ENCODE data around the gene TBC1D22A. TPM values are rescaled to one million over a fixed set of nuclear protein-coding genes. Genes with fewer than 3 reads are reported as not detected.

The TBC1D22A gene
- polyA plus RNA-seq, 1 of the 3 experiments (the other 2 are of a cell fraction), result 16.5 TPM

GRCh38 chr22:47136671-47137070 is 374.2 kb downstream of the TBC1D22A start:
- H3K4me2 ChIP-seq, result no peak overlapping the region
- H4K20me1 ChIP-seq (ENCODE audit: insufficient read depth), result no peaks in the 10 kb centered on the region
- no peak overlapping the region for H3K27ac ChIP-seq (ENCODE audit: low read depth in 2 of 2, low read length in 1 of 2)
- H3K4me3 ChIP-seq (ENCODE audit: low read depth in 2 of 2, low read length in 1 of 2), result no peak overlapping the region
- no peaks in the 10 kb centered on the region for H3K27me3 ChIP-seq (ENCODE audit: insufficient read depth)
- H3K79me2 ChIP-seq (ENCODE audit: insufficient read depth), result no peaks in the 10 kb centered on the region
- ChIA-PET POLR2A (no interaction called here), CTCF (no interaction called here)
- H3K4me1 ChIP-seq (ENCODE audit: control insufficient read depth in 1 of 2, insufficient read depth in 2 of 2, low read depth in 1 of 2, low read length in 1 of 2), result peaks cover 0 to 2% of the 10 kb centered on the region in 2 experiments; a peak in 1 of 4 replicates
- H3K9ac ChIP-seq, result no peak overlapping the region
- H3K36me3 ChIP-seq (replicated peaks in 1 of 2; ENCODE audit: control insufficient read depth in 1 of 2, insufficient read depth in 2 of 2, low read length in 1 of 2), result no peaks in the 10 kb centered on the region
- no peak for DNase-seq
- 91% methylated on average over 12 of the region's 16 CpGs for WGBS (ENCODE audit: low lambda C conversion rate)
- TF ChIP-seq POLR2AphosphoS5 (IDR thresholded peaks at IDR 0.05; ENCODE audit: low read depth, low read length), result no peak
- TF ChIP-seq RXRA (IDR thresholded peaks at IDR 0.05; ENCODE audit: borderline replicate concordance, low read depth), result no peak
- TF ChIP-seq SIN3A (IDR thresholded peaks at IDR 0.05; ENCODE audit: borderline replicate concordance, low read depth, low read length), result no peak
- no peak for TF ChIP-seq CHD2 (IDR thresholded peaks at IDR 0.05; ENCODE audit: low read length, partially characterized antibody)
- TF ChIP-seq JUND (IDR thresholded peaks at IDR 0.05), result no peak
- TF ChIP-seq NRF1 (IDR thresholded peaks at IDR 0.05; ENCODE audit: low read depth, low read length), result no peak
- TF ChIP-seq PBX3 (IDR thresholded peaks at IDR 0.05), result no peak
- no peak for TF ChIP-seq RAD21 (IDR thresholded peaks at IDR 0.05; ENCODE audit: low read length)
- no peak for TF ChIP-seq FOXM1 (IDR thresholded peaks at IDR 0.05; ENCODE audit: low read depth)
- no peak for TF ChIP-seq MXI1 (IDR thresholded peaks at IDR 0.05; ENCODE audit: low read depth, low read length)
- TF ChIP-seq RFX5 (IDR thresholded peaks at IDR 0.05; ENCODE audit: low read length), result no peak
- TF ChIP-seq TEAD4 (IDR thresholded peaks at IDR 0.05; ENCODE audit: borderline replicate concordance, insufficient read depth), result no peak
- no peak for TF ChIP-seq TAF1 (IDR thresholded peaks at IDR 0.05; ENCODE audit: borderline replicate concordance, low read depth, low read length)
- no peak for TF ChIP-seq CTCF (IDR thresholded peaks at IDR 0.05)
- no peak for TF ChIP-seq REST (IDR thresholded peaks at IDR 0.05; ENCODE audit: low read depth, low read length)
- TF ChIP-seq TCF12 (IDR thresholded peaks at IDR 0.05), result no peak
- H3F3A ChIP-seq (replicated peaks; ENCODE audit: insufficient read depth), result no peaks in the 10 kb centered on the region
- no peaks in the 10 kb centered on the region for H3K9me2 ChIP-seq
- H3K9me3 ChIP-seq, result no peaks in the 10 kb centered on the region
- no peak overlapping the region for H2AFZ ChIP-seq (ENCODE audit: low read depth)
